Tibial nerve (tissue), 4 donors: ENCODE measurements around the gene ARHGAP26.

Source experiments
- CTCF ChIP-seq, 5 experiments: fragments of 200-600 bp in 3 of 5; fragments of 450-650 bp in 2 of 5; sonication (generic) in 3 of 5; IDR thresholded peaks; one replicate each; pipeline ENCODE4 v1.5.1; 2016 to 2019; ENCODE audit warnings: antibody characterized with exemption in 5 of 5, mild to moderate bottlenecking in 3 of 5, moderate library complexity in 2 of 5
- EP300 ChIP-seq, 2 donors: sonication (generic); formaldehyde crosslinking; IDR thresholded peaks; one replicate each; pipeline ENCODE4 v1.6.1; 2017; ENCODE audit warnings: antibody characterized with exemption in 2 of 2, mild to moderate bottlenecking in 1 of 2
- POLR2A ChIP-seq, 2 donors: fragments of 450-650 bp; IDR thresholded peaks; one replicate each; pipeline ENCODE4 v1.6.1; 2017; ENCODE audit warnings: antibody characterized with exemption in 2 of 2, mild to moderate bottlenecking in 2 of 2, moderate library complexity in 2 of 2

GRCh38 chr5:143071927-143072326 lies 301.8 kb downstream of the ARHGAP26 start:
- TF ChIP-seq CTCF (IDR thresholded peaks at IDR 0.05), result no peak
- TF ChIP-seq POLR2A (IDR thresholded peaks at IDR 0.05), result no peak
- no peak for TF ChIP-seq EP300 (IDR thresholded peaks at IDR 0.05)
